Amniotic stem cell (primary cell): ENCODE data around the gene PNRC2.
"Not testable (repeated sequence)": the region's sequence is repeated elsewhere in the genome, so short reads cannot be mapped to it uniquely, and the experiment has no call there.

Source experiments
- DNase-seq: peaks from one replicate; lab custom pipeline; 2025; lab: John Stamatoyannopoulos, UW

PNRC2 gene

DNA sequence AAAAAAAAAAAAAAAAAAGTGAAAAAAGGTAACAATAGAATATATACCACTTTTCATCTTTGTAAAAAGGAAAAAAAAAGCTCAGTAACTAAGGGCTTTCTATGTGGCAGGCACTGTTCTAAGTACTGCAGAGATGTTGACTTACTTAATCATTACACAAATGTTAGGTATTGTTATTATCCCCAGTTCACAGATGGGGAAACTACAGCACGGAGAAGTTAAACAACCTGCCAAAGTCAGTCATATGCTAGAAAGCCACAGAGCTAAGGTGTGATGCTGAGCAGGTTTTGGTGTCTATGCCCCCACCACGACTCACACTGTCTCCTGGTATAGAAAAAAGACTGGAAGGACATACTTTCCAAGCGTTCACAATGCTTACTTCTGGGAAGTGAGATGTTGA, 6.6 kb upstream of the PNRC2 start:
- no peak for DNase-seq

DNA sequence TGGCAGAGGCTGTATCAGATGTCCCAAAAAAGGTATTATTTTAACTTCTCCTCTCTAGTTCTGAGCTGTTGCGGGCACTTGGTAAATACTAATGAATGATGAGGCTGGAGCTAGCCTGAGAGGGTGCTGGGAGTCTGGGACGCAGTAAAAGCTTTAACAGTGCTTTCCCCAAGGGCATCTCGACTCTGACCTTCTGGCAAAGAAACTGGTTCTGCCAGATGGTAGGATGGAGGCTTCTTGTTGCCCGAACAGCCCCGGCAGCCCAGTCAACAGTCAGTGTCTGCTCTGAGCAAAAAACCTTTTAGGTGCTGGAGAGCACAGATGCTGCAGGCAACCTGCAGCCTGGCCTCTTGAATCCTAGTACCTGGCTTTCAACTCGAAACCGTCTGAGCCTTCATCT, 2.5 kb upstream of the PNRC2 start:
- DNase-seq = no peak

DNA sequence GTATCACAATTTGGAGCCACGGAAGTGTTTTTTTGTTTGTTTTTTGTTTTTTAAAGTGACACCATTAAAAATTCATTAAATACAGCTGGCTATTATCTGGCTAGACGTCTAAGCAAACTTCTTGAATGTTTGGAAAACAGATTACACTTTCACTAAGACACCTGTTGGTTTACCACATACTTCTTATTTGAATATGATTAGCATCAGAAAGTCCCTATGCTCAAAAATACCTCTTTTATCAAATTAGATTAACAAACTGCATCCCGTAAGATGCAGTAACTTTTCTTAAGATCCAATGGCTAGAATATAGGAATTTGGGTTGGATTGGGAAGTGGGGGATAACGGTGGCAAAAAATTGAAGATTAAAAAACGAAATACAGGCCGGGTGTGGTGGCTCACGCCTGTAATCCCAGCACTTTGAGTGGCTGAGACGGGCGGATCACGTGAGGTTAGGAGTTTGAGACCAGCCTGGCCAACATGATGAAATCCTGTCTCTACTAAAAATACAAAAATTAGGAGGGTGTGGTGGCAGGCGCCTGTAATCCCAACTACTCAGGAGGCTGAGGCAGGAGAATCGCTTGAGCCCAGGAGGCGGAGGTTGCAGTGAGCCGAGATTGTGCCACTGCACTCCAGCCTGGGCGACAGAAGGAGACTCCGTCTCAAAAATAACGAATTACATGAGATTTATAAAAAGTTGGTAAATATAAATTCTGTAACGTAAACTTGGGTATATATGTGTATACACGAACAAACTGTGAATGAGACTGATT, 1.4 kb upstream of the PNRC2 start:
- DNase-seq = not testable (repeated sequence)

DNA sequence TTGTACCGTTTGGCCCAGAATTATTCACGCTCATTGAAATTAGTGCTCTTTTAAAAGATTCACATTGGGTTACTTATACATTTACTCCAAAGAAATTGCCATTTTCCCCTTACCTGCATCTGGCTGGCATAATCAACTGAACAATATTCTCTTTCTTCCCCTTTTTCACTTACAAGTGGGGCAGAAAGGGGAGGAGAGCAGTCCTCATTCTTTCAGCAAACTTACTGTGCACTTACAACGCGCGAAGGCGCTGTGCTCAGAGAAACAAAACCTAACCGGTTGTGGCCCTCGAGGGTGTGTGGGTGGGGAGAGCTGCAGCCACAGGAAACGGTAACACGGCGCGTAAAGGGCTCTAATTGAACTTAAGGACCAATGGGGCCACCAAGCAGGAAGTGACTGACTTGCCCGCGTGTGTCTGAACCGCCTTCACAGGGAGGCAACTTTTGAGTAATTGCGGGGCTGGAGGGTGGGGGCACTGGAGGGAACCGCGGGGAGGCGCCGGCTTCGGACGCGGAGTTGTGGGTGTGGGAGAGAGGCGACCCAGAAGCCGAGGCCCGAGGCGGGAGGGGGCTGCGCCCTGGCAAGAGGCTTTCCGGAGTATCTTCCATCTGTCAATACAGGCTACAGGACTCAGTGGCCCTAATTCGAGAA, 693 bp upstream of the PNRC2 start:
- DNase-seq = peak; percentile 73

DNA sequence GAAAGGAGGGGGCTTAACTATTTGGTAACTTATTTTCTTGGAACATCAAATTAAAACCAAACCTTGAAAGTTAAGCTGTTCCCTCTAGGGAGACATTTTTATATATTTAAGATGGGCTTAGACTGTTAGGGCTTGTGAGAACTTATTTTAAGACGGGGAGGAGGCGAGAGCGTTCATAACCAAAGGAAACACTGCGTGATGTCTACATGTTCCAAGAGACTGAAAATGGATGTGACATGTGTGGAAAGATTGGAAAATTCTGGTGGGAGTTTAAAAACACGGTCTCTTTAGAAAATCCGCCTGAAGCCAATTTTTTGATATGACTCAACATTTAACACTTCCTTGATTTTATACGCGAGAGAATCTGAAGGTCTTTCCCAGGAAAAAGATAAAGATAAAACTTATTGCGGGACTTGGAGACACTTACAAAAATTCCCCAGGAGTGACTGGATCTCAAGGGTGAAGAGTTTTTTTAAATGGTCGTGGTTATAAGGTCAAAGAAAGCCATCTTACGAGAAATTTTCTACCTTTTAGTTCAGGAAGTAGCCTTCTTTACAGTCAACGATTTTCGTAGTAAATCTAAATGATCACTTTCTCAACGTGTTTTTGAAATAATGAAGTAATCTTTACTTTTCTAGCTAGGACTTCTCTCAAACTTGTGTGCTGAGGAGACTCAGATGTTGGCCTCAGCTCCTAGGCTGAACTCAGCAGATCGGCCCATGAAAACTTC, 828 bp downstream of the PNRC2 start:
- DNase-seq = no peak

DNA sequence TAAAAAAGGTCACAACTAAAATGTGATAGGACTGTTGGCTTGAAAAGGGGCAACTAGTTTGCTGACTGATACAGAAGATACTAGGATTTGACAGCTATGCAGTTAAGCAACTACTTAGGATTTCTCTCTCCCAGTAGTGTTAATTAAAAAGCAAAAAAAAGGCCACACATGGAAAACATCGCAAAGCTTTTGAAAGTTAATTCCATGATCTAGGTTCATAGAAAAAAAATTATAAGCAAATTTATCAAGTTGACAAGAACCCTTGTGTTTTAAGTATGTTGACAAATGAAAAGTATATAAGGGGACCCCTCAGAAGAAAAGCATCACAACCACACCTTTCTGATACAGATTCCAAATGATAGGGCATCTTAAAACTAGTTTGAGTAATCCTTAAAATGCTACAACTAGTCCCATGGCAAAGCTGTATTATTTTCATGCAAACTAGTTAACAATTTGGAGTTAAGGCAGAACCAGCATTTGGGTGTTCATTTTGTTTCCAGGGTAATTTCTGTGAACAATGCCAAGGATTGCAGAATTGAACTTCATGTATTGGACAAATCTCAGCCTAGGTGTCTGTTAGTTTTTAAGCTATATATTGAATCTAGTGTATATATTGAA, 4.1 kb downstream of the PNRC2 start:
- no peak for DNase-seq

DNA sequence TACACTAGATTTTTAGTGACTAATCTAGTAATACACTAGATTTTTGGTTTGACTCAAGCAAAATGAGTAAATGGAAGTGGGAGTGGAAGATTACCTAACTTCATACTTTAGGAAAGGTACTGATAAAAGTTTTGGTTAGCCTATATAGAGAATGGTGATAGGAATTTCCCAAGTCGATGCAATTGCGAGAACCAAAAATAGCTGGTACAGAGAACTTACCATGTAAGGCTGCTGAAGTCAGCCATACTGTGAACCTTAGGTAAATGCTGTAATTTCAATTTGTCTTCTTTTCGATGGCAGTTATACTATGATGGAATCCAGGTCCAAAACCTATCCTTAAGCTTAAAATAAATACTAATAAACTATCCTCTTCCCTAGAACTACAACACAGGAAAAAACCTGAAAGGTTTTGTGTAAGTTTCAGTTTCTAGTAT, 4.6 kb downstream of the PNRC2 start:
- no peak for DNase-seq

DNA sequence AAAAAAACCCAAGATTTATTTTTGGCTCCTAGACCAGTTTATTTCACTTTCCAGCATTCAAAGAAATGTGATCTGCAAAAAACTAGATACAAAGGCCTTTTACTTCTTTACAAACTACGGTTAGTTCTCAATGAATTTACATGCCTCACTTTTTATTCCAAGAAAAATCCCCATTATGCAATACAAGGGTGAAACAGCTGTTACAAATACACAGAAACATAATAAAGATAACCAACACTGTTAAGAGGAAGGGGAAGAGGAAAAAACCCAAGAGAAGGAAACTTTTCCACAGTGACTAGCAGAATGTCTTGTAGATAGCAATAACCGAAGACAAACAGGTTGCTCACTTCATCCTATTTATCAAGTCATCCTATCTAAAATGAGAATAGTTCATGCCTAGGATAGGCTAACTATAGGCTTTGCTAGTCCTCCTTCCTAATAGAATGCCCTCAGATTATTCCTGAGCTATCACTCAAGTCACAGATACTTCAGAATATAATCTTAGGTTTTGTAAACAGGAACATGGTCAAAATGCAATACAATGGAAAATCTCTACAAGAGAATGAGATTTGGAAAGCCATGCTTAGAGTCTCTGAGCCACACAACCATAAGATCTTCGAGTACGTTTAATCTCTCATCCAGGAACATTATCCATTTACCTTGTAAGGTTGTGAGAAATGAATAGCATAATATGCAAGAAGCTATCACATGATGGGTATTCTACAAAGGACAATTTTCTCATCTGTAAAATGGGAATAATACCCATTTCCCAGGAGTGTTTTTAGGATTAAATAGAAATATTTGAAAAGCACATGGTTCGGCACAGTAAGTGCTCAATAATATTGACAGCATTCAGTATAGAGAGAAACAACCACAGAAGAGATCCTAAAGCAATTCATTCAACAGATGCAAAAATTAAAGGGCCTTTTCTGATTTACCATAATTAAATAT, 5.4 kb downstream of the PNRC2 start:
- no peak for DNase-seq

DNA sequence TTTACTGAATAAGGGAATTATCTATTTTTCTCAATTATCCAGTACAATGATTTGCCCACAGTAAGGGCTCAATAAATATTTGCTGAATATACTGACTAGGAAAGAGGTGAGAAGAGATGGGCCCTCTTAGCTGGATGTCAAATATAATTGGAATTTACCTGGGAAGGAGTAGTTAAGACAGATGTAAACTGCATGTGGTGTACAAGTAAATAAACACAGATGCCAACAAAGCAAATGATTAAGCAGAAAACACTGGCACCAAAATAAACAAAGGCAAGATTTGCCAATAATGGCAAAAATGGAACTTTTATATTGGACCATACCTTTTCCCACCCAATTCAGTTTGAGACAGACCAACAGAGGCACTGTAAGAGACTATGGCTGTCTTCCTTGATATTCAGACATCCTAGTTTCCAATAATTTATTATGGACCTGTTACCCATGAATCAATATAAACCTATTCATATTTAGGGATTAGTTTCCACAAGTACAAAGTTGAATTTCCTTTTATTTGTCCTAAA, 7.4 kb downstream of the PNRC2 start:
- no peak for DNase-seq

DNA sequence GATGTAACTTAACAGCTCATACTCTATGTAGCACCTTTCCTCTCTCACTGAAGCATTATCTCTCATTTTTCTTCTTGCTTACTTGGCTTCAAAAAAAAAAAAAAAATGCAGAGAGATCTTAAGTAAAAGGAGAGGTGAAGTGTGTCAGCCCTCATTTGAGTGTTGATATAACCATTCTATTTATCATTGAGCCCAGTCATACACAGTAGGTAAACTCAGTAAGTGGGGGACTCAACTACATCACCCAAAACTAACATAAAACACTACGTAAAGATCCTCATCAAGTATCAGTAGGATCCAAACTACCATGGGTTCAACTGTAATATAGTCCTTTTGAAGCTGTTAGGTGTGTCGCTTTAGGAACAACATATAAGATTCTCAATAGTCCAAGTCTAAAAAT, 8.2 kb downstream of the PNRC2 start:
- no peak for DNase-seq

DNA sequence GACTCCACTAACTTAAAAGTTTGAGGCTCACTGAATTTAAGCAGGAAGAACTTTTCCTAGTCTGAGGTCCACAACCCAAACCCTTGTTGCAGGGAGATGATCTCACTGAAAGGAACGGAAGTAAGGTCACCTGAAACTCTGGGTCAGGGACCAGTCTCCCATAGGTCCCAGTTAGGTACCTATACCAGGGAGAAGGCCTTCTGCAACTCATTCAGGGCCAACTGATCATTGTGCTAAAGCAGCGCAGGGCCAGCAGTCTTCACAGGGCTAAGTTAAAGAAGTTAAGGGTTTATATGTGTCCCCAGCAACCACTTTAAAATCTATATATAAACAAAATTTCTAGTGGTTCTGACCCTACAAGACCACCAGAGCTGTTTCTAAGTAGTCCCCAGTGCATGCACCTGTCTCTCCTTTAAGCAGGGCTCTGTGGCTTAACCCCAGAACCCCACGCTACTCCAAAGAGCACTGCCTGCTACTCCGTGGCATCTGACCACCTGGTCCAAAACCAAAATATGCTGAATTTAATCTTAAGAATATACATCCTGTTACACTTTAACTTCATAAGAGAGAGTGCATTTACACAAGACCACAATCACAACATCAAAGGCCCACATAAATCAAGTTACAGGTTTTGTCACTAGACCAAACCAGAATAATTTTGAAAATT, 17.7 kb downstream of the PNRC2 start:
- DNase-seq = no peak

DNA sequence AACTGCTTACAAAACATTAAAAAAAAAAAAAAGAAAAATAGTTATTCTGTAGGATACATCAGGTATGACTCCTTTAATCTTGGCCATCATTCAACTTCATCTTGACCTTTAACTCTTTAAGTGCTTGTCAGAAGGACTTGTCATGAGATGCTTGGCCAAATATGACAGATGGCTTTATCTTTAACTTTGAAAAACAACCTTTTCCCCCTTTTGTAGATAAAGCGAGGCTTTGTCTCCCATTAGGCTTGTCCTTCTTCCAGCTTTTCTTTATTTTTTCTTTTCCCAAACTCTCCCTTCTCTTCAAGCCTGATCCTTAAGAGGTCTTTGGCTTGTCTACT, 18.2 kb downstream of the PNRC2 start:
- DNase-seq = no peak

DNA sequence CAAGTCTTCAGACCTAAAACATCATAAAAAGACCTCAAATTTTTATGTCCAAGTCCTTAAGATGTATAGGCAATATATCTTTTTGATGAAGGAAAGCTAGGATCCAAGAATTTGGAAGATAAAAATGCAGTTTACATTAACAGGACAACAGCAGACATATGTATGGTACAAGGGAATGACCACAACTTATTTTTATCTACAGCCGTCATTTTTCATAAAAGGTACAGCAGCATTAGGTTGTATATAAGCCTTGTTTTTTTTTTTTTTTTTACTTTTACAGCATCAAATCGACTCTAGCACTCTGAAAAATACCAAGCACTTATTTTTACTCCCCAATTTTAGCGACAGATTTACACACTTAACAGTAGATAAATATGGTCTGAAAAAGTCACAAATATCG, 19.2 kb downstream of the PNRC2 start:
- DNase-seq = no peak

DNA sequence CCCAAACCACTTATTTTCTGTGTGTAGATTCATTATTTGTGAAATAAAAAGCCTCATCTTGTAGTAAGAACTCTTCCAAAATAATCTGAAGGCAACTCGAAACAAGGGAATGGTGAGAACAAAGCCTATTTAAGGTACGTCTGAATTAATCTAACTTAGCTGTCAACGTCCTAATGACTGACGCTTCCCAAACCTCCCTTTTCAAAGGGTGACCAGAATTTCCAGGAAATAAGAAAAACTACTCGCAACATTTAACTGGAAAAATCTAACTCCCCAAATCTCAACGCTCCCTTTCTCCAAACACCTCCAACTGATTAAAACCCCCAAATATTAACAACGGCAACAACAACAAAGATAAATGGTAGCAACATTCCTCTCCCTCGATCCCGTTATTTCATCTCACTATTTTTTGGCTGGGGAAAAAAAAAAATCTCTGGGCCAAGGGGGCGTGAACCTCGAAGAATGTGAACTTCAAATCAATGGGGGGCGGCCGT, 19.8 kb downstream of the PNRC2 start:
- DNase-seq = no peak

DNA sequence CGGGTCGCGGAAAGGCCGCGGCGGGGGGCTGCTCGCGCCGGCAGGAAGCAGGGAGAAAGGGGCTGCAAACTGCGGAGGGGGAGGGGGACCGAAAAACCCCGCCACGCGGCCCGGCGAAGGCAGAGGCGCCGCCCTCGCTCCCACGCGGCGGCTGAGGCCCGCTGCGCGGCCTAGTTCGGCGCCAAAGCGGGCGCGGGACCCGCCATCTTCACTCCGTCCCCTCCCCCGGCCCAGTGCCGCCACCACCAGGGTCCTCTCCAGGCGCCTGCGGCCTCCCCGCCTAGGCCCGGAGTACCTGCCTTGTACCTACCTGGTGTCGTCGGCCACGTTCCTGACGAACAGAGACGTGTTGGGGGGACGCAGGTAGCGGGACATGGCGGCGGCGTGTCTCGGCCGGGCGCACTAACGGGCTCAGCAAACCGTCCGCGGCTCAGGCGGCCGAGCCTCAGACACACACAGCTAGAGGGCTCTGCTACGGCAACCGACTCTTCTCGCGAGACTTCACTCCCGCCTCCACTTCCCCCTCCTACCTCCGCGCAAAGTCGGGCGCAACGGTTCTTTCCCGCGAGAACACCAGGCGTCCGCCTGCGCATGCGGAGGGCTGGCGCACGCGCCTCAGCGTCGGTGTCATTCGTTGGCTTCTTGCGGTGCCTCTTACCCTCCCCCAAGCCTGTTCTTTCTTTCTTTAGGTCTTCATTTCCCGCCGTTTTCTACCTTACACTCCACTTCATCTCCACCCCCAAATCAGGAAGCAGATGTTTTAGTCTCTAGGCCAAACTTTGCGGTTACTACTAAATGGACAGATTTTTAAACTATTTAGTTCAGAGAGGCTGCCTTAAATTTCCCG, 20.5 kb downstream of the PNRC2 start, which contains the start of gene SRSF10:
TSS of gene SRSF10 (minus strand) at position 447 of the 847 bp plus-strand sequence. CDS start at position 375, 72 bp downstream.
- peak; percentile 93 for DNase-seq

DNA sequence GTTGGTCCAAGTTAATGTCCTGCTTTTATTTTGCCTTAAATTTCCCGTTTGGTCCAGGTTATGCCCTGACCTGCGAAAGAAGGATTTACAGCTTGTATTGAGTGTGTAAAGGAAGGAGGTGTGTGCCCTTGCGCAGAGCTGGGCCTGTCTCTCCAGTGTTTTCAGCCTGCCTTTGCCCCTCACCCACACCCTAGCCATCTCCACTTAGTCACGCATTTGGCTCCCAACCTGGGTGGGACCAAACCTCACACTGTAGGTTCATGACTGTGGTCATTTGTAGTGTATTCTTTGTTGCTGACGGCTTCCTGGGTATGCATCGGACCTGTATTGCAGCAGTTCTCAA, 21.1 kb downstream of the PNRC2 start:
- no peak for DNase-seq

DNA sequence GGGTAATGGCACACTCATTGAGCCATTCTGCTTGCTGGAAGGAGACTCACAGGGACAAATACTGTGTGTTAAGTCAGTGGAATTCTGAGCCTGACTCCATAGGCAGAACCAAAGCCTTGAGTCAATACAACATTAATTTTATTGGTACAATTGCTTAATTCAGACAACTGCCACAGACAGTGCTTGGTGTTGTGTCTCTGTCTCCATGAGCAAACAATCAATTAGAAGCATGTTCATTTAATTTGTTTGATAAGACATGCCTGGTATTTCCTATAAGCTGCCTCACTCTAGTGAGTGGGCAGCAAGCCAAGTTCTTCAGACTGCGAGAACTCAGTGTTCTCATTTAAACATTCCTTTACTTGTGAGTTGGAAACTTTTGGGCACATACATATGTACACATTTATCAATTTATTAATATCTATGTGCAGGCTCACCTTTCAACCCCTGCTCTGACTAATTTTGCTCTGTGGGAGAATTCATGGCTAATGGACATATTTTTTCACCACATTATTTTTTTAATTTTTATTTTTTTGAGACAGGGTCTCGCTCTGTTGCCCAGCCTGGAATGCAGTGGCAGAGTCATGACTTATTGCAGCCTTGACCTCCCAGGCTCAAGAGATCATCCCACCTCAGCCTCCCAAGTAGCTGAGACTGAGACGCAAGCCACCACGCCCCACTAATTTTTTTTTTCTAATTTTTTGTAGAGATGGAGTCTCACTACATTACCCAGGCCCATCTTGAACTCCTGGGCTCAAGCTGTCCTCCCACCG, 25.0 kb downstream of the PNRC2 start:
- DNase-seq = no peak

DNA sequence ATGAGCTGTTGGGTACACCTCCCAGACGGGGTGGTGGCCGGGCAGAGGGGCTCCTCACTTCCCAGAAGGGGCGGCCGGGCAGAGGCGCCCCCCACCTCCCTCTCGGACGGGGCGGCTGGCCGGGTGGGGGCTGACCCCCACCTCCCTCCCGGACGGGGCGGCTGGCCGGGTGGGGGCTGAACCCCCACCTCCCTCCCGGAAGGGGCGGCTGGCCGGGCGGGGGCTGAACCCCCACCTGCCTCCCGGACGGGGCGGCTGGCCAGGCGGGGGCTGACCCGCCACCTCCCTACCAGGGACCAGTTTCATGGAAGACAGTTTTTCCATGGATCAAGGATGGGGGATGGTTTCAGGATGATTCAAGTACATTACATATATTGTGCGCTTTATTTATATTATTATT, 27.4 kb downstream of the PNRC2 start:
- DNase-seq = not testable (repeated sequence)

DNA sequence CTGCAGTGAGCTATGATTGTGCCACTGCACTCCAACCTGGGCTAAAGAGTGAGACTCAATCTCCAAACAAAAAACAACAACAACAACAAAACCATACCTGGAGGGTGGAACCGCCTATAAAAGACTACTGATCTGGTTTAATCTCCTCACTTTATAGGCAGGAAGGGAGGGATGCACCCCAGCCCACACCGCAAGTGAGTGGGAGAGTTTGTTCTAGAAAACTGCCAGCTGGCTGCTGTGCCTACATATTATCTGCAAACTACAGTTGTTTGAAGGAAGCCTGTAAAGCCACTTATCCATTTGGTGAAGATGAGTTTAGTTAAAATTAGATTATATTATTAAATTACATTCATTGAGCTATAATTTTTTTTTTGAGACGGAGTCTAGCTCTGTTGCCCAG, 29.6 kb downstream of the PNRC2 start:
- DNase-seq = no peak
